A673 (cell line): ENCODE results near the gene OR2A25. TPM values are rescaled to one million over a fixed set of nuclear protein-coding genes. Genes with fewer than 3 reads are reported as not detected.

Experiments
- BruUV-seq: library from RNA; stranded (reverse); fragments of 400-500 nt; replicated peaks from 2 replicates; lab custom pipeline; 2021; lab: Mats Ljungman, UMichigan
- CTCF ChIA-PET: fragments of 300-600 bp; sonication (Branson Sonifier 250); formaldehyde crosslinking; loops from one replicate; lab custom pipeline; 2022; ENCODE audit warnings: antibody characterized with exemption; lab: Charles Lee
- POLR2A ChIA-PET: fragments of 300-600 bp; sonication (Branson Sonifier 250); formaldehyde crosslinking; loops from one replicate; lab custom pipeline; 2022; ENCODE audit warnings: antibody characterized with exemption; ENCODE audit not compliant: low non-redundant PET; lab: Charles Lee
- DNase-seq: peaks from one replicate; pipeline ENCODE4 v3.0.0-alpha.2; 2015; ENCODE audit warnings: low spot score
- H3K27ac ChIP-seq: fragments of 200-600 bp; sonication (generic); 2 replicates; pipeline ENCODE4 v1.5.1; 2016; ENCODE audit warnings: mixed run types, low read depth, mild to moderate bottlenecking, mixed read lengths, antibody characterized with exemption, low read length; ENCODE audit not compliant: poor library complexity, severe bottlenecking
- H3K27me3 ChIP-seq: fragments of 200-600 bp; sonication (generic); replicated peaks from 2 replicates; pipeline ENCODE4 v1.6.1; 2017; ENCODE audit warnings: mixed run types, low read depth, mild to moderate bottlenecking, mixed read lengths, antibody characterized with exemption, low read length; ENCODE audit not compliant: insufficient read depth, poor library complexity
- H3K36me3 ChIP-seq: fragments of 200-600 bp; sonication (generic); 2 replicates; pipeline ENCODE4 v1.6.1; 2016; ENCODE audit warnings: mixed run types, mild to moderate bottlenecking, mixed read lengths, antibody characterized with exemption, low read length; ENCODE audit not compliant: insufficient read depth, poor library complexity, severe bottlenecking
- H3K4me1 ChIP-seq: fragments of 200-600 bp; sonication (generic); 2 replicates; pipeline ENCODE4 v1.6.1; 2017; ENCODE audit warnings: mixed run types, mild to moderate bottlenecking, mixed read lengths, antibody characterized with exemption, low read length; ENCODE audit not compliant: insufficient read depth, poor library complexity, severe bottlenecking
- H3K4me3 ChIP-seq: fragments of 200-600 bp; sonication (generic); 2 replicates; pipeline ENCODE4 v1.5.1; 2016; ENCODE audit warnings: low read depth, mixed run types, mild to moderate bottlenecking, mixed read lengths, low read length; ENCODE audit not compliant: poor library complexity, severe bottlenecking
- H3K9me3 ChIP-seq: fragments of 200-600 bp; sonication (generic); 2 replicates; pipeline ENCODE4 v1.6.1; 2016; ENCODE audit warnings: mixed run types, low read depth, mild to moderate bottlenecking, mixed read lengths, antibody characterized with exemption, low read length; ENCODE audit not compliant: poor library complexity, severe bottlenecking
- CTCF ChIP-seq: fragments of 300-800, 200-600 bp; sonication (generic); conservative IDR thresholded peaks from 2 replicates; pipeline ENCODE4 v1.5.1; 2017; ENCODE audit warnings: low read depth, mild to moderate bottlenecking, antibody characterized with exemption, low read length, moderate library complexity, mixed read lengths
- EZH2 ChIP-seq: fragments of 200-600 bp; sonication (generic); IDR thresholded peaks from 2 replicates; pipeline ENCODE4 v1.6.1; 2017; ENCODE audit warnings: borderline replicate concordance, low read depth, mild to moderate bottlenecking, mixed read lengths, antibody characterized with exemption, low read length; ENCODE audit not compliant: poor library complexity, severe bottlenecking
- intact Hi-C: fragments of 100-400 bp; cut with micrococcal nuclease; formaldehyde crosslinking; loops from one replicate; pipeline ENCODE4 v1.10.0; 2022; ENCODE audit not compliant: unreplicated experiment
- total RNA-seq: library from RNA; stranded (reverse); gene quantifications from 2 replicates; pipeline ENCODE4 v1.2.3, GENCODE V29; 2021

Gene OR2A25
- total RNA-seq, 1 experiment from 2014 or later = not detected

GRCh38 chr7:144074374-144074773 lies 4.8 kb downstream of the OR2A25 start:
- TF ChIP-seq EZH2 (no peak), CTCF (peak; percentile 29; the same call in 1 of the 2 replicates)
- peaks cover 10% of the 10 kb centered on the region for H3K27me3 ChIP-seq
- POLR2A ChIA-PET = no interaction called here
- H3K9me3 ChIP-seq = no peaks in the 10 kb centered on the region
- CTCF ChIA-PET = no interaction called here
- no peaks in the 10 kb centered on the region for H3K36me3 ChIP-seq
- intact Hi-C loops = no loop called here
- BruUV-seq = no TSS peak
- peak; percentile 9 for DNase-seq
- H3K4me3 ChIP-seq = no peak overlapping the region
- no peak overlapping the region for H3K27ac ChIP-seq
- H3K4me1 ChIP-seq = no peaks in the 10 kb centered on the region

- CTCF ChIA-PET = no interaction called here
- Histone ChIP-seq H3K36me3 (no peaks in the 10 kb centered on the region), H3K27ac (no peak within 1 kb of the TSS), H3K4me1 (no peaks in the 10 kb centered on the region), H3K9me3 (no peaks in the 10 kb centered on the region), H3K27me3 (no peaks in the 10 kb centered on the region), H3K4me3 (no peak within 1 kb of the TSS)
- POLR2A ChIA-PET = no interaction called here
- intact Hi-C loops = no loop called here
- TF ChIP-seq EZH2 (no peak), CTCF (no peak)
- no peak for DNase-seq
- BruUV-seq = no TSS peak
These were observed 16.4 kb downstream of the OR2A25 start, which contains the start of gene OR2A12 for GRCh38 chr7:144085978-144086377. Gene OR2A12 (plus strand): TSS chr7:144086278. CDS start chr7:144095108, 8,830 bp downstream.

- Histone ChIP-seq H3K27ac (no peak overlapping the region), H3K9me3 (no peaks in the 10 kb centered on the region), H3K4me3 (no peak overlapping the region), H3K4me1 (no peaks in the 10 kb centered on the region), H3K27me3 (no peaks in the 10 kb centered on the region), H3K36me3 (no peaks in the 10 kb centered on the region)
- no peak for DNase-seq
- TF ChIP-seq EZH2 (no peak), CTCF (no peak)
- POLR2A ChIA-PET = no interaction called here
- CTCF ChIA-PET = no interaction called here
- intact Hi-C loops = no loop called here
- BruUV-seq = no TSS peak
These were observed 17.1 kb downstream of the OR2A25 start for GRCh38 chr7:144086730-144087129.
